Measurements from ENCODE around the gene GNLY.
"Not testable (repeated sequence)": the region's sequence is repeated elsewhere in the genome, so short reads cannot be mapped to it uniquely, and the experiment has no call there.

The GNLY gene

GRCh38 chr2:85694052-85695025 is at the start of gene GNLY:
Gene GNLY, plus strand, starts transcription at chr2:85694358. Its CDS starts 61 bp downstream, at chr2:85694419.
- DNase-seq (ENCODE audit: low read depth, low spot score) = no peak

GRCh38 chr2:85644909-85645308 is 49.2 kb upstream of the GNLY start:
- no peak for DNase-seq (ENCODE audit: low read depth, low spot score)

GRCh38 chr2:85646166-85646565 is 48.0 kb upstream of the GNLY start:
- no peak for DNase-seq (ENCODE audit: low read depth, low spot score)

- DNase-seq (ENCODE audit: low read depth, low spot score) = no peak
These were observed 46.2 kb upstream of the GNLY start for GRCh38 chr2:85647823-85648526.

GRCh38 chr2:85648619-85649018 is 45.5 kb upstream of the GNLY start:
- no peak for DNase-seq (ENCODE audit: low read depth, low spot score)

GRCh38 chr2:85649201-85650190 is 44.7 kb upstream of the GNLY start:
- DNase-seq (ENCODE audit: low read depth, low spot score) = no peak

- no peak for DNase-seq (ENCODE audit: low read depth, low spot score)
These were observed 43.7 kb upstream of the GNLY start for GRCh38 chr2:85650456-85650855.

GRCh38 chr2:85651097-85651496 is 43.1 kb upstream of the GNLY start:
- DNase-seq (ENCODE audit: low read depth, low spot score) = no peak

- DNase-seq (ENCODE audit: low read depth, low spot score) = no peak
These were observed 42.1 kb upstream of the GNLY start for GRCh38 chr2:85652056-85652455.

- no peak for DNase-seq (ENCODE audit: low read depth, low spot score)
These were observed 40.2 kb upstream of the GNLY start for GRCh38 chr2:85653996-85654395.

GRCh38 chr2:85655961-85656417 is 38.2 kb upstream of the GNLY start:
- no peak for DNase-seq (ENCODE audit: low read depth, low spot score)

- no peak for DNase-seq (ENCODE audit: low read depth, low spot score)
These were observed 37.7 kb upstream of the GNLY start for GRCh38 chr2:85656468-85656867.

GRCh38 chr2:85657399-85657798 is 36.8 kb upstream of the GNLY start:
- not testable (repeated sequence) for DNase-seq (ENCODE audit: low read depth, low spot score)

- no peak for DNase-seq (ENCODE audit: low read depth, low spot score)
These were observed 34.7 kb upstream of the GNLY start for GRCh38 chr2:85659324-85659981.

GRCh38 chr2:85660301-85660700 is 33.9 kb upstream of the GNLY start:
- not testable (repeated sequence) for DNase-seq (ENCODE audit: low read depth, low spot score)

GRCh38 chr2:85660725-85661124 is 33.4 kb upstream of the GNLY start:
- DNase-seq (ENCODE audit: low read depth, low spot score) = no peak

GRCh38 chr2:85661139-85661858 is 32.9 kb upstream of the GNLY start:
- no peak for DNase-seq (ENCODE audit: low read depth, low spot score)

- DNase-seq (ENCODE audit: low read depth, low spot score) = no peak
These were observed 31.1 kb upstream of the GNLY start for GRCh38 chr2:85662899-85663593.
